ENCODE data around the gene C1R. TPM values are rescaled to one million over a fixed set of nuclear protein-coding genes. Genes with fewer than 3 reads are reported as not detected.
"Not testable (repeated sequence)": the region's sequence is repeated elsewhere in the genome, so short reads cannot be mapped to it uniquely, and the experiment has no call there.

The C1R gene
- total RNA-seq, 1 experiment from 2014 or later, result 29.3 TPM

- DNase-seq (ENCODE audit: low read depth), result no peak
Observed at GRCh38 chr12:7068240-7068993, 23.8 kb downstream of the C1R start.

GRCh38 chr12:7067096-7067495 lies 25.1 kb downstream of the C1R start:
- no peak for DNase-seq (ENCODE audit: low read depth)

- no peak for DNase-seq (ENCODE audit: low read depth)
Observed at GRCh38 chr12:7066596-7066995, 25.6 kb downstream of the C1R start.

- no peak for DNase-seq (ENCODE audit: low read depth)
Observed at GRCh38 chr12:7065073-7065623, 27.1 kb downstream of the C1R start.

- no peak for DNase-seq (ENCODE audit: low read depth)
Observed at GRCh38 chr12:7064516-7064915, 27.7 kb downstream of the C1R start.

- no peak for DNase-seq (ENCODE audit: low read depth)
Observed at GRCh38 chr12:7061596-7061995, 30.6 kb downstream of the C1R start.

GRCh38 chr12:7061138-7061537 lies 31.1 kb downstream of the C1R start:
- DNase-seq (ENCODE audit: low read depth), result no peak

DNA sequence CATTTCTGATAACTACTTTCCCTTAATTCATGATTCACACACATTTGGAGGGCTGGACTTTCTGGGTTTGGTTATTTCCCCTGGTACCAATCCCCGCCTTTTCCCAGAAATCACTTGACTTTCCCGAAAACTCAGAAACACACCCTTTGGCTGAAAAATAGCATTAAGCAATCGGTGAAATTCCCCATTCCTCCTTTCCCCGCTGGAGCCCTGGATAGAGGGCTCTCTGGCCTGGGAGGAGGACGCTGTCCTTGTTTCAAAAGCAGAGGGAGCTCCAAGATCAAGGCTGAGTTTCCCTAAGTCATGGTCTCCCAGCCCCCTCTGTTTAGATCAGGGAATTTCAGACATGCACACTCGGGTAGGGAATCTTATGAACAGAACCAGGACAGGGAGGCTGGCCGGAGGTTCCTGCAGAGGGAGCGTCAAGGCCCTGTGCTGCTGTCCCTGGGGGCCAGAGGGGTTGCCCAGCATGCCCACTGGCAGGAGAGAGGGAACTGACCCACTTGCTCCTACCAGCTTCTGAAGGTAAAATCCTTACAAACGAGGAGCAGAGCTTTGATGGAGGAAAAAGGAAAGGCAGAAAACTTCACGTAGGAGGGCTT lies 31.8 kb downstream of the C1R start, which contains the start of gene C1S:
Gene C1S (plus strand): TSS at position 366 of the 602 bp plus-strand sequence. CDS start 1,195 bp downstream, outside the sequence.
- peak; percentile 89 for DNase-seq (ENCODE audit: low read depth)

GRCh38 chr12:7059780-7060179 lies 32.5 kb downstream of the C1R start:
- no peak for DNase-seq (ENCODE audit: low read depth)

DNA sequence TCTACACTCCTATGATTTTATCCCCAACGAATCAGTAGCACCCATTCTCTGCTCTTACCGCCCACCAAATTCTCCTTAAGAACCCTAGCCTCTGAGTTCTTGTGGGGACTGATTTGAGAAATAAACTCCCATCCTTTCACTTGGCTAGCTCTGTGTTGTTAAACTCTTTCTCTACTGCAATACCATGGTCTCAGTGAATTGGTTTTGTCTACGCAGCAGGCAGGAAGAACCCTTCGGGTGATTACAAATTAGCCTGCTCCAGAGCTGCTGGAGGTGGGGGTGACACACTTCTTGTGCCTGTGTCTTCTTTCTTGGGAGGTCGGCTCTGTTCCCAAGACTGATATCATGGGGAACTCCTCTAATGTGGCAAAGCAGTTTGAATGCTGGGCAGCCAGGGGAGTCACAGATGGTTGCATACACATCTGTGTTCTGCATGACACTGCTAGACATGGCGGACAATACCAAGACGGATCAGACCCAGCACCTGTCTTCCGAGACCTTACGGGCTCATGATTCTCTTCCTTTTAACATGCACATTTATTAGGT lies 33.3 kb downstream of the C1R start:
- no peak for DNase-seq (ENCODE audit: low read depth)

GRCh38 chr12:7058163-7058845 lies 33.9 kb downstream of the C1R start:
- no peak for DNase-seq (ENCODE audit: low read depth)

DNA sequence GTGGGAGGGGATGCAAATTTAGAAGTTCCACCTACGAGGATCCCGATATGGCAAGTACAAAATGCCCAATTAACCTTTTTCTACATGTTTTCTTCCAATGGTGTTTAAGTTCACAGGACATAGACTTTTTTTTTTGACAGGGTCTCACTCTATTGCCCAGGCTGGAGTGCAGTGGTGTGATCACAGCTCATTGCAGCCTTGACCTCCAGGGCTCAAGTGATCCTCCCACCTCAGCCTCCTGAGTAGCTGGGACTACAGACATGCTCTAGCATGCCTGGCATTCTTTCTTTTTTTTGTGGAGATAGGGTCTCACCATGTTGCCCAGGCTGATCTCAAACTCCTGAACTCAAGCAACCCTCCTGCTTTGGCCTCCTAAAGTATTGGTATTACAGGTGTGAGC lies 36.5 kb downstream of the C1R start:
- DNase-seq (ENCODE audit: low read depth), result not testable (repeated sequence)

DNA sequence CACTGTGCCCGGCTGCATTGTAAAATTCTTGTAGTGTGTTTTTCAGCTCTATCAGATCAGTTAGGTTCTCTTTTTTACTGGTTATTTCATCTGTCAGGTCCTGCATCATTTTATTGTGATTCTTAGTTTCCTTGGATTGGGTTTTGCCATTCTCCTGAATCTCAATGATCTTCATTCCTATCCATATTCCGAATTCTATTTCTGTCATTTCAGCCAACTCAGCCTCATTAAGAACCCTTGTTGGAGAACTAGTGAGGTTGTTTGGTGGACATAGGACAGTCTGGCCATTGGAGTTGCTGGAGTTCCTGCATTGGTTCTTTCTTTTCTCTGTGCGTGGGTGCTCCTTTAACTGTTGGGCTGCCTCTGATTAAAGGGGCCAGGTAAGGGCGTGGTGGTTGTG lies 37.3 kb downstream of the C1R start:
- no peak for DNase-seq (ENCODE audit: low read depth)

- DNase-seq (ENCODE audit: low read depth), result not testable (repeated sequence)
Observed at GRCh38 chr12:7049973-7050372, 42.3 kb downstream of the C1R start.

GRCh38 chr12:7049445-7049951 lies 42.7 kb downstream of the C1R start:
- not testable (repeated sequence) for DNase-seq (ENCODE audit: low read depth)

DNA sequence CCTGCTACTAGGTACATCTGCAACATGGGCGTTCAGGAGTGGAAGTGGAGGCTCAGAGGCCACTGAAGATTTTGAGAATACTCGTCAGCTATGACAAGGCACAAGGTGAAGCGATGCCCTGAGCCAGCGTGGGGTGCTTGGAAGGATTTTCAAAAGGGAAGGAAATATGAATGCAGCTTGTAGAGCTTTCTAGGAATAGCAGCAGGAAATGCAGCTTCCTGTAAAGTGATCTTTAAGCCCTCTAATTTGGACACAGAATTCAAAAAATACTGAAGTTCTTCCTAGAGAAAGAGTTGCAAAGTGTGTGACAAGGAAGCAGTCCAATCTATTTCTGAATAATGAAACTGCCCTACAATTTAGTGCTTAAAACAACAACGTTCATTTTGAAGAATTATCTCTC lies 44.9 kb downstream of the C1R start:
- DNase-seq (ENCODE audit: low read depth), result no peak

DNA sequence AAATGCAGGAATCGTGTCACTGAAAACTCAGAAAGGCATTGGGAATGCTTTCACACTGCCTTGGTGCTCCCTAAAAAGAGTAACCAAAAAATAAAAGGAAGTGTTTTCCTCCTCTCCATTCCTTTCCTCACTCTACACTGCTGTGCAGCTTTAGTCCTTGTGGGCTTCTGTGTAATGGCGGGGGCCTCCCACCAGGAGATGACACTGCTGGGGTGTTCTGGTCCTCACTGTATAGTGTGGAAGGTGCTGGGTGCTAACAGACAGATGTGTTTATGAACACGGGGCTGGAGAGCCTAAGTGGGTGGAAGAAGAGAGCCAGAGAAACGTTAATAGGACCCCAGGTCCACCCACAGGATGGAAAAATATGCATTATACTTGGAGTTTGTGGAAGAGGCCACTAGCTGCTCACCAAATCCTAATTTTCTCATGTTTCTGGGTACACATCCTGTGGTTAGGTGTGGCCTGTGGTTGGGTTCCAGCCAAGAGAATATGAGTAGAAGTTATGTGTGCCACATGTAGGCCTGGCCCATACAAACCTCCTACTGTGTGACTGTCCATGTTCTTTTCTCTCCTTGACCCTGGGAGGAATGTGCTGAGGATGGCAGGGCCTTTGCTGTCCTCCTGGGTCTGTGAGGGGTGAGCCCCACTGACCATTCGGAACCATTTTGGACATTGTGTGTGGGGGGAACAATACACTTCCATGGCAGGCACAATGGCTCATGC lies 45.7 kb downstream of the C1R start:
- DNase-seq (ENCODE audit: low read depth), result no peak

- DNase-seq (ENCODE audit: low read depth), result no peak
Observed at GRCh38 chr12:7045913-7046312, 46.3 kb downstream of the C1R start.

- DNase-seq (ENCODE audit: low read depth), result peak; percentile 52
Observed at GRCh38 chr12:7042842-7043241, 49.4 kb downstream of the C1R start.

- DNase-seq (ENCODE audit: low read depth), result no peak
Observed at GRCh38 chr12:7039403-7039802, 52.8 kb downstream of the C1R start.

DNA sequence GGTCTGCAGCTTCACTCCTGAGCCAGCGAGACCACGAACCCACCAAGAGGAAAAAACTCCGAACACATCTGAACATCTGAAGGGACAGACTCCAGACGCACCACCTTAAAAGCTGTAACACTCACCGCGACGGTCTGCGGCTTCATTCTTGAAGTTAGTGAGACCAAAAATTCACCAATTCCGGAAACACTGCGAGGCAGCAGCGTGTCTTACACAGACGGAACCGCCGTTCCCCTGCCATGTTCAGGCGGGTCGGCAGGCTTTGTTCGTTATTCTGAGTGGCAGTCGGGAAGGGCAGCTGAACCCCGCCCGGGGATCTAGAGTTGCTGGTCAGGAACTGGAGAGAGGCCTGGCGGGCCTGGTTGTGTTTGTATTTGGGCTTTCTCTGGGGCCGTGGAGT lies 53.7 kb downstream of the C1R start:
- DNase-seq (ENCODE audit: low read depth), result no peak
